H9 (cell line): ENCODE measurements around the gene PTTG1IP. TPM values are rescaled to one million over a fixed set of nuclear protein-coding genes. Genes with fewer than 3 reads are reported as not detected.

ENCODE experiments used
- DNase-seq: peaks from one replicate; pipeline ENCODE4 v3.0.0-alpha.2; 2017
- H2AFZ ChIP-seq: one replicate; pipeline ENCODE4 v1.6.1; 2013; ENCODE audit warnings: mild to moderate bottlenecking, low read length, control low read depth, moderate library complexity
- H2AK5ac ChIP-seq: 2 replicates; pipeline ENCODE4 v1.6.1; 2013; ENCODE audit warnings: low read length, control low read depth, mixed read lengths; ENCODE audit not compliant: insufficient read length
- H2BK120ac ChIP-seq: one replicate; pipeline ENCODE4 v1.6.1; 2013; ENCODE audit warnings: low read depth, mild to moderate bottlenecking, low read length, control low read depth, inconsistent platforms; ENCODE audit not compliant: poor library complexity, severe bottlenecking
- H2BK12ac ChIP-seq: 2 replicates; pipeline ENCODE4 v1.6.1; 2013; ENCODE audit warnings: low read length, control low read depth, mixed read lengths, low read depth; ENCODE audit not compliant: insufficient read length
- H2BK15ac ChIP-seq: 2 replicates; pipeline ENCODE4 v1.6.1; 2013; ENCODE audit warnings: low read depth, low read length, control low read depth
- H2BK20ac ChIP-seq: one replicate; pipeline ENCODE4 v1.6.1; 2013; ENCODE audit warnings: low read depth, mild to moderate bottlenecking, low read length, control low read depth, inconsistent platforms; ENCODE audit not compliant: poor library complexity, severe bottlenecking
- H2BK5ac ChIP-seq: 2 replicates; pipeline ENCODE4 v1.6.1; 2013; ENCODE audit warnings: low read length, control low read depth, mixed read lengths; ENCODE audit not compliant: insufficient read length
- H3K14ac ChIP-seq: 2 replicates; pipeline ENCODE4 v1.6.1; 2013; ENCODE audit warnings: low read length, control low read depth; ENCODE audit not compliant: insufficient read depth
- H3K18ac ChIP-seq: 2 replicates; pipeline ENCODE4 v1.6.1; 2013; ENCODE audit warnings: low read depth, mild to moderate bottlenecking, mixed read lengths, low read length, control low read depth; ENCODE audit not compliant: insufficient read length
- H3K23ac ChIP-seq: 2 replicates; pipeline ENCODE4 v1.6.1; 2013; ENCODE audit warnings: low read length, control low read depth, mixed read lengths, low read depth; ENCODE audit not compliant: insufficient read length
- H3K23me2 ChIP-seq: 2 replicates; pipeline ENCODE4 v1.6.1; 2013; ENCODE audit warnings: low read depth, mild to moderate bottlenecking, mixed read lengths, low read length, control low read depth; ENCODE audit not compliant: insufficient read length, poor library complexity, severe bottlenecking
- H3K27ac ChIP-seq: 2 replicates; pipeline ENCODE4 v1.5.1; 2013; ENCODE audit warnings: low read length, control low read depth, mixed read lengths, low read depth; ENCODE audit not compliant: insufficient read length
- H3K27me3 ChIP-seq: 2 replicates; pipeline ENCODE4 v1.6.1; 2013; ENCODE audit warnings: low read length, control low read depth, inconsistent platforms; ENCODE audit not compliant: insufficient read depth
- H3K4ac ChIP-seq: 2 replicates; pipeline ENCODE4 v1.6.1; 2013; ENCODE audit warnings: low read depth, mild to moderate bottlenecking, control low read depth, inconsistent platforms, low read length, moderate library complexity
- H3K4me1 ChIP-seq: 2 replicates; pipeline ENCODE4 v1.6.1; 2013; ENCODE audit warnings: low read length, control low read depth, inconsistent platforms; ENCODE audit not compliant: insufficient read depth
- H3K4me2 ChIP-seq: 2 replicates; pipeline ENCODE4 v1.6.1; 2013; ENCODE audit warnings: low read length, control low read depth, mixed read lengths; ENCODE audit not compliant: insufficient read length, insufficient read depth
- H3K56ac ChIP-seq: 2 replicates; pipeline ENCODE4 v1.6.1; 2013; ENCODE audit warnings: low read depth, mild to moderate bottlenecking, mixed read lengths, low read length, control low read depth; ENCODE audit not compliant: insufficient read length
- H3K79me1 ChIP-seq: 2 replicates; pipeline ENCODE4 v1.6.1; 2013; ENCODE audit warnings: low read depth, mild to moderate bottlenecking, moderate library complexity, low read length, control low read depth, inconsistent platforms; ENCODE audit not compliant: insufficient read depth, poor library complexity, severe bottlenecking
- H3K79me2 ChIP-seq: 2 replicates; pipeline ENCODE4 v1.6.1; 2013; ENCODE audit warnings: low read length, control low read depth, inconsistent platforms; ENCODE audit not compliant: insufficient read depth
- H3K9ac ChIP-seq: 2 replicates; pipeline ENCODE4 v1.6.1; 2013; ENCODE audit warnings: low read length, control low read depth, mixed read lengths; ENCODE audit not compliant: insufficient read length; ENCODE audit errors: extremely low read depth
- H3K9me3 ChIP-seq: one replicate; pipeline ENCODE4 v1.6.1; 2013; ENCODE audit warnings: low read depth, low read length, inconsistent platforms; ENCODE audit not compliant: control insufficient read depth
- H3T11ph ChIP-seq: one replicate; pipeline ENCODE4 v1.6.1; 2013; ENCODE audit warnings: mild to moderate bottlenecking, low read length, control low read depth, inconsistent platforms
- H4K20me1 ChIP-seq: one replicate; pipeline ENCODE4 v1.6.1; 2013; ENCODE audit not compliant: control insufficient read depth, insufficient read length, insufficient read depth
- H4K5ac ChIP-seq: 2 replicates; pipeline ENCODE4 v1.6.1; 2013; ENCODE audit warnings: low read depth, mild to moderate bottlenecking, mixed read lengths, low read length, control low read depth; ENCODE audit not compliant: insufficient read length
- H4K8ac ChIP-seq: replicated peaks from 2 replicates; pipeline ENCODE4 v1.6.1; 2013; ENCODE audit warnings: low read length, control low read depth, mixed read lengths, low read depth; ENCODE audit not compliant: insufficient read length
- H4K91ac ChIP-seq: 2 replicates; pipeline ENCODE4 v1.6.1; 2013; ENCODE audit warnings: low read depth, mild to moderate bottlenecking, moderate library complexity, mixed read lengths, low read length, control low read depth; ENCODE audit not compliant: insufficient read length
- H3K27ac Mint-ChIP-seq, 3 experiments: 2 replicates in 2 of 3; 3 replicates in 1 of 3; pipeline ENCODE4 v1.8.0; 2020 to 2021; ENCODE audit warnings: mixed read lengths in 3 of 3, mild to moderate bottlenecking in 1 of 3, moderate library complexity in 1 of 3
- H3K27me3 Mint-ChIP-seq: 2 replicates; pipeline ENCODE4 v1.8.0; 2021; ENCODE audit warnings: low read depth, mild to moderate bottlenecking, moderate library complexity, mixed read lengths
- H3K36me3 Mint-ChIP-seq, 3 experiments: 2 replicates in 2 of 3; 3 replicates in 1 of 3; pipeline ENCODE4 v1.8.0; 2020 to 2021; ENCODE audit warnings: low read depth in 3 of 3, mixed read lengths in 3 of 3; ENCODE audit not compliant: insufficient read depth in 1 of 3
- H3K4me1 Mint-ChIP-seq, 2 experiments: 2 replicates each; pipeline ENCODE4 v1.8.0; 2020; ENCODE audit warnings: mixed read lengths in 2 of 2
- H3K4me3 Mint-ChIP-seq, 2 experiments: 2 replicates in 1 of 2; 3 replicates in 1 of 2; pipeline ENCODE4 v1.8.0; 2020 to 2021; ENCODE audit warnings: mild to moderate bottlenecking in 2 of 2, mixed read lengths in 2 of 2, moderate library complexity in 1 of 2
- H3K9me3 Mint-ChIP-seq, 2 experiments: 2 replicates in 1 of 2; 3 replicates in 1 of 2; pipeline ENCODE4 v1.8.0; 2020; ENCODE audit warnings: mild to moderate bottlenecking in 2 of 2, mixed read lengths in 2 of 2, moderate library complexity in 1 of 2
- CTCF ChIP-seq: fragments of 200-600 bp; sonication (generic); conservative IDR thresholded peaks from 3 replicates; pipeline ENCODE4 v1.8.0; 2021; ENCODE audit warnings: antibody characterized with exemption, mild to moderate bottlenecking
- WGBS: extraction: QIAGEN DNeasy Blood & Tissue Kit; methylation state at CpG from one replicate; pipeline ENCODE4 v1.1.7; 2013; ENCODE audit warnings: missing lambda C conversion rate, low lambda C conversion rate, mixed read lengths; ENCODE audit not compliant: insufficient read length; ENCODE audit errors: extremely low coverage; 5-methylcytosine and 5-hydroxymethylcytosine counted together
- total RNA-seq: library from RNA; stranded (reverse); gene quantifications from 2 replicates; pipeline ENCODE4 v1.2.1, GENCODE V29; 2021

PTTG1IP gene
- total RNA-seq, 1 experiment from 2014 or later: 107 TPM

DNA sequence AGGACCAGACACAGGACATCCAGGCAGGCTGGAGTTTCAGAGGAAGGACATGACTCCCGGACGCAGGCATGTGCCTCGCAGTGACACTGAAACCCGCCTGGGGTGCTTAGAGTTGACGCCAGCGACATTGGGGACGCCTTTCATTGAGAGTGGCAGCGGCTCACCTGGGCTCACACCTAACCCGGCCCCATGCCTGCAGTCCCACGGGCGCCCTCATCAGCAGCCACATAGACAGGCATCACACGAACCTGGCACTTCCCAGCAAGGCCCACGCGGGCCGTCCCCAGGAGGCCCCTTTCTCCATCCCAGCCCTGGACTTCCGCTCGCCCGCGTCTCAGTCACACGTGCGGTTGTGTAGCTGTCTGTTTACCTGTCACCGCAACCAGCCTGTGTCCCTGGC, 30.2 kb upstream of the PTTG1IP start:
- H4K5ac ChIP-seq: no peak overlapping the region
- no peak for DNase-seq
- H4K91ac ChIP-seq: no peak overlapping the region
- no peak overlapping the region for H3K9ac ChIP-seq
- H4K8ac ChIP-seq: no peak overlapping the region
- H2AFZ ChIP-seq: no peak overlapping the region
- no peak overlapping the region for H3K14ac ChIP-seq
- H3K23me2 ChIP-seq: no peaks in the 10 kb centered on the region
- no peak overlapping the region for H3K56ac ChIP-seq
- no peak overlapping the region for H3K4me3 Mint-ChIP-seq
- H2BK120ac ChIP-seq: no peak overlapping the region
- no CpG with 5 or more reads among the region's 22 CpGs for WGBS
- no peaks in the 10 kb centered on the region for H3K9me3 ChIP-seq
- H4K20me1 ChIP-seq: peaks cover 6% of the 10 kb centered on the region
- no peak overlapping the region for H3K4ac ChIP-seq
- no peak overlapping the region for H3K23ac ChIP-seq
- H3K27me3 Mint-ChIP-seq: peaks cover 4% of the 10 kb centered on the region
- H3K79me2 ChIP-seq: no peaks in the 10 kb centered on the region
- H3K79me1 ChIP-seq: no peaks in the 10 kb centered on the region
- H3K27me3 ChIP-seq: no peaks in the 10 kb centered on the region
- H3K27ac ChIP-seq: no peak overlapping the region
- no peak overlapping the region for H2BK5ac ChIP-seq
- peaks cover 0 to 12% of the 10 kb centered on the region in 2 experiments; a peak in 3 of 4 replicates for H3K4me1 Mint-ChIP-seq
- no peak overlapping the region for H2BK15ac ChIP-seq
- no peaks in the 10 kb centered on the region for H3K36me3 Mint-ChIP-seq
- no peak overlapping the region for H3K18ac ChIP-seq
- H3K4me1 ChIP-seq: no peaks in the 10 kb centered on the region
- no peaks in the 10 kb centered on the region; a peak in 3 of 5 replicates for H3K9me3 Mint-ChIP-seq
- no peak overlapping the region for H3K4me2 ChIP-seq
- H2BK20ac ChIP-seq: no peak overlapping the region
- TF ChIP-seq CTCF: no peak
- no peak overlapping the region for H3K27ac Mint-ChIP-seq
- H3T11ph ChIP-seq: no peak overlapping the region
- no peak overlapping the region for H2BK12ac ChIP-seq
- H2AK5ac ChIP-seq: no peak overlapping the region
